MM.1S (cell line): Measurements from ENCODE around the gene SPDYE2.
A peak's percentile ranks its signal among the peaks of the same experiment; 100 is the strongest.
"Not testable (repeated sequence)": the region's sequence is repeated elsewhere in the genome, so short reads cannot be mapped to it uniquely, and the experiment has no call there.

ENCODE experiments used
- DNase-seq: peaks from one replicate; pipeline ENCODE4 v3.0.0-alpha.2; 2015
- H2AFZ ChIP-seq: fragments of 300-600 bp; sonication (generic); 2 replicates; pipeline ENCODE4 v1.6.0; 2016; ENCODE audit warnings: antibody characterized with exemption, low read length
- H3F3A ChIP-seq: fragments of 300-600 bp; sonication (generic); 2 replicates; pipeline ENCODE4 v1.6.1; 2016; ENCODE audit warnings: mild to moderate bottlenecking, antibody characterized with exemption, low read length, moderate library complexity, mixed read lengths; ENCODE audit not compliant: insufficient read depth
- H3K27ac ChIP-seq: fragments of 300-600 bp; sonication (generic); 2 replicates; pipeline ENCODE4 v1.5.1; 2016; ENCODE audit warnings: mild to moderate bottlenecking, low read length
- H3K27me3 ChIP-seq: fragments of 300-600 bp; sonication (generic); replicated peaks from 2 replicates; pipeline ENCODE4 v1.6.0; 2016; ENCODE audit warnings: low read length; ENCODE audit not compliant: insufficient read depth
- H3K36me3 ChIP-seq: fragments of 300-600 bp; sonication (generic); replicated peaks from 2 replicates; pipeline ENCODE4 v1.6.1; 2016; ENCODE audit warnings: mild to moderate bottlenecking, low read length, mixed read lengths; ENCODE audit not compliant: insufficient read depth
- H3K4me1 ChIP-seq: fragments of 300-600 bp; sonication (generic); 2 replicates; pipeline ENCODE4 v1.6.1; 2016; ENCODE audit warnings: low read length, mixed read lengths
- H3K4me2 ChIP-seq: fragments of 300-600 bp; sonication (generic); 2 replicates; pipeline ENCODE4 v1.6.0; 2016; ENCODE audit warnings: low read depth, low read length
- H3K4me3 ChIP-seq: fragments of 300-600 bp; sonication (generic); 2 replicates; pipeline ENCODE4 v1.5.1; 2016; ENCODE audit warnings: low read length, mixed read lengths
- H3K79me2 ChIP-seq: fragments of 300-600 bp; sonication (generic); 2 replicates; pipeline ENCODE4 v1.6.1; 2016; ENCODE audit warnings: mixed run types, low read length, mixed read lengths
- H3K9ac ChIP-seq: fragments of 300-600 bp; sonication (generic); 2 replicates; pipeline ENCODE4 v1.6.1; 2016; ENCODE audit warnings: low read length, mixed read lengths
- H3K9me2 ChIP-seq: fragments of 300-600 bp; sonication (generic); replicated peaks from 2 replicates; pipeline ENCODE4 v1.6.1; 2016; ENCODE audit warnings: mild to moderate bottlenecking, low read length, mixed read lengths; ENCODE audit not compliant: insufficient read depth
- H3K9me3 ChIP-seq: fragments of 300-600 bp; sonication (generic); replicated peaks from 2 replicates; pipeline ENCODE4 v1.6.1; 2016; ENCODE audit warnings: mild to moderate bottlenecking, low read length, mixed read lengths; ENCODE audit not compliant: insufficient read depth
- H4K20me1 ChIP-seq: fragments of 300-600 bp; sonication (generic); 2 replicates; pipeline ENCODE4 v1.6.1; 2016; ENCODE audit warnings: mild to moderate bottlenecking, low read length, moderate library complexity, mixed read lengths; ENCODE audit not compliant: insufficient read depth

SPDYE2 gene

GRCh38 chr7:102599699-102600098 is 48.7 kb downstream of the SPDYE2 start:
- H3F3A ChIP-seq, H3K9me3 ChIP-seq, H3K27me3 ChIP-seq, H3K4me3 ChIP-seq, H3K36me3 ChIP-seq, DNase-seq, H3K27ac ChIP-seq, H3K79me2 ChIP-seq, H4K20me1 ChIP-seq, H3K9me2 ChIP-seq, H3K9ac ChIP-seq, H3K4me1 ChIP-seq, H3K4me2 ChIP-seq, H2AFZ ChIP-seq: not testable (repeated sequence)

GRCh38 chr7:102602317-102602716 is 51.3 kb downstream of the SPDYE2 start:
- not testable (repeated sequence) for H3K9me2 ChIP-seq, H2AFZ ChIP-seq, H3K27ac ChIP-seq, H3K9ac ChIP-seq, H3K4me2 ChIP-seq, H3K4me1 ChIP-seq, H3K4me3 ChIP-seq, H3K27me3 ChIP-seq, H3K9me3 ChIP-seq, H3K36me3 ChIP-seq, H3F3A ChIP-seq, H4K20me1 ChIP-seq, DNase-seq, H3K79me2 ChIP-seq

GRCh38 chr7:102604431-102605145 is 53.6 kb downstream of the SPDYE2 start:
- not testable (repeated sequence) for H4K20me1 ChIP-seq, H3K4me1 ChIP-seq, H3K9ac ChIP-seq, H3K4me3 ChIP-seq, H3K27ac ChIP-seq, H3K79me2 ChIP-seq, H3K27me3 ChIP-seq, DNase-seq, H3K9me2 ChIP-seq, H3K36me3 ChIP-seq, H2AFZ ChIP-seq, H3K4me2 ChIP-seq, H3F3A ChIP-seq, H3K9me3 ChIP-seq

- not testable (repeated sequence) for H3K9me2 ChIP-seq, H3K4me3 ChIP-seq, H3K4me2 ChIP-seq, H3K9me3 ChIP-seq, H4K20me1 ChIP-seq, H3F3A ChIP-seq, H3K79me2 ChIP-seq, H3K9ac ChIP-seq, H3K27me3 ChIP-seq, DNase-seq, H3K4me1 ChIP-seq, H3K36me3 ChIP-seq, H2AFZ ChIP-seq, H3K27ac ChIP-seq
These were observed 55.8 kb downstream of the SPDYE2 start for GRCh38 chr7:102606848-102607247.

GRCh38 chr7:102609734-102610133 is 58.7 kb downstream of the SPDYE2 start:
- not testable (repeated sequence) for H3K9ac ChIP-seq, H3K27me3 ChIP-seq, H3K79me2 ChIP-seq, H3K4me3 ChIP-seq, H3K9me3 ChIP-seq, H3K36me3 ChIP-seq, H3K9me2 ChIP-seq, H4K20me1 ChIP-seq, DNase-seq, H3F3A ChIP-seq, H2AFZ ChIP-seq, H3K4me1 ChIP-seq, H3K4me2 ChIP-seq, H3K27ac ChIP-seq

GRCh38 chr7:102610441-102610840 is 59.4 kb downstream of the SPDYE2 start:
- H3K9me2 ChIP-seq, H4K20me1 ChIP-seq, H2AFZ ChIP-seq, H3K27ac ChIP-seq, H3K36me3 ChIP-seq, H3F3A ChIP-seq, H3K4me3 ChIP-seq, H3K79me2 ChIP-seq, DNase-seq, H3K27me3 ChIP-seq, H3K4me1 ChIP-seq, H3K9me3 ChIP-seq, H3K9ac ChIP-seq, H3K4me2 ChIP-seq: not testable (repeated sequence)

- H3K9ac ChIP-seq, H2AFZ ChIP-seq, H4K20me1 ChIP-seq, H3K27ac ChIP-seq, H3F3A ChIP-seq, DNase-seq, H3K36me3 ChIP-seq, H3K4me2 ChIP-seq, H3K9me2 ChIP-seq, H3K79me2 ChIP-seq, H3K4me1 ChIP-seq, H3K4me3 ChIP-seq, H3K27me3 ChIP-seq, H3K9me3 ChIP-seq: not testable (repeated sequence)
These were observed 60.1 kb downstream of the SPDYE2 start for GRCh38 chr7:102611013-102611674.

- H3K36me3 ChIP-seq, H3K9ac ChIP-seq, H3K4me1 ChIP-seq, H3K4me2 ChIP-seq, H3F3A ChIP-seq, H3K27me3 ChIP-seq, H4K20me1 ChIP-seq, H3K27ac ChIP-seq, H3K9me2 ChIP-seq, H2AFZ ChIP-seq, H3K9me3 ChIP-seq, H3K4me3 ChIP-seq, H3K79me2 ChIP-seq: not testable (repeated sequence)
- DNase-seq: peak; percentile 2
These were observed 60.8 kb downstream of the SPDYE2 start for GRCh38 chr7:102611675-102612325.
